Stimulated activated CD4-positive, alpha-beta T cell treated with anti-CD3 and anti-CD28 coated beads, Interleukin-12 subunit alpha, Interleukin-12 subunit beta, amount 100 ng/mL, for 24 hours (primary cell): ENCODE measurements around the gene SARM1.
A peak's percentile ranks its signal among the peaks of the same experiment; 100 is the strongest.

Experiments used
- DNase-seq, 2 experiments: peaks; one replicate each; pipeline ENCODE4 v3.0.0-alpha.2; 2020; ENCODE audit warnings: low read depth in 2 of 2

SARM1 gene

GRCh38 chr17:28395968-28396367 is 24.5 kb downstream of the SARM1 start:
- DNase-seq, result no peak

- no peak for DNase-seq
These were observed 25.2 kb downstream of the SARM1 start for GRCh38 chr17:28396635-28397239.

DNA sequence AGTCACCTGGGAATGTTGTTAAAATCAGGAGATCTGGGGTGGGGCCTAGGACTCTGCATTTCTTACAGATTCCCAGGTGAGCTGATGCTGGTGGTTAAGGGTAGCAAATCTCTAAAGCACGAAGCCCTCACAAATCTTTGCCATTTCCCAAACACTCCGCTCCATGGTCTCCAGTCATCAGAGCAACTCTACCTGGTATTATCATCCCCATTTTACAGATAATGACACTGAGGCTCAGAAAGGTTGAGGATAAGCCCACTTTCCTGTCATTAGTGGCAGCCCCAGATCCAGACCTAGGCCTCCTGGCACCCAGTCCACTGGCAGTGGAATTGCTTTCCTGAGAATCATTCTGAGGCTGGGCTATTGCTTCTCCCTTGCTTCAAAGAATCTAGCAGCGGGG is 25.8 kb downstream of the SARM1 start:
- DNase-seq, result no peak

DNA sequence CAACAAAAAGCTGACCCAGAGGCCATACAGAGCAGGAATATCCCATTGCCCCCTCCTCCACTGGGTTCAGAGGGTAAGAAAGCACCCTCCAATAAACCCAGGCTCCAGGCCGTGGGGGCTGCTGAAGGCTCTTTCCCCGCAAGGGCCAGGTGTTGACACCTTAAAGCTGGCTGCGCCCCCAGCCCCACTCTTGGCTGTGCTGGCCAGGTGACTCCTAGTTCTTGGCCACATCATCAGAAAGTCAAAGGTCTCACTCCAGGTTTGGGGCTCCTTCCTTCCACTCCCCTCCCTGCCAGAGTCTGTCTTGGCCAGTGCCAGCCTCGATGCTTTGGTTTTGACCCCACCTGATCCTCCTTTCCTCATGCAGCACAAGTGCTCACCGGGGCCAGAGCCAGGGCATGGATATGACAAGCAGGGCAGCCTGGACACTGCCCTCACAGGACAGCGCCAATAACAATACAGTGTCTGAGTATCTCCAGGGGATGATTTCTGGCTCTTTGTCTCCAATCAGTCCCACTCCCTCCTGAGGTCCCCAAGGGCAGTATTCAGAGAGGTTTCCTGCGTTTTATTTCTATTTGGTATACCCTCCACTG is 26.3 kb downstream of the SARM1 start:
- no peak for DNase-seq

- DNase-seq, result no peak
These were observed 26.9 kb downstream of the SARM1 start for GRCh38 chr17:28398280-28398981.

DNA sequence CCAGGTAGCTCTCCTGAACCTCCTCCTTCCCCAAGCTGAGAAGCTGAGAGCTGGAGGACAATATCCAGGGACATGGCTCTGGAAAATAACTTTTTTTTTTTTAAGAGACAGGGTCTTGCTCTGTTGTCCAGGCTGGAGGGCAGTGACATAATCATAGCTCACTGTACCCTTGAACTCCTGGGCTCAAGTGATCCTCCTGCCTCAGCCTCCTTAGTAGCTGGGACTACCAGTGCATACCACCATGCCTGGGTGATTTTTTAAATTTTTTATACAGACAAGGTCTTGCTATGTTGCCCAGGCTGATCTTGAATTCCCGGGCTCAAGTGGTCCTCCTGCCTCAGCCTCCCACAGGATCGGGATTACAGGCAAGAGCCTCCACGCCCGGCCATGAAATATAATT is 28.3 kb downstream of the SARM1 start:
- no peak for DNase-seq

DNA sequence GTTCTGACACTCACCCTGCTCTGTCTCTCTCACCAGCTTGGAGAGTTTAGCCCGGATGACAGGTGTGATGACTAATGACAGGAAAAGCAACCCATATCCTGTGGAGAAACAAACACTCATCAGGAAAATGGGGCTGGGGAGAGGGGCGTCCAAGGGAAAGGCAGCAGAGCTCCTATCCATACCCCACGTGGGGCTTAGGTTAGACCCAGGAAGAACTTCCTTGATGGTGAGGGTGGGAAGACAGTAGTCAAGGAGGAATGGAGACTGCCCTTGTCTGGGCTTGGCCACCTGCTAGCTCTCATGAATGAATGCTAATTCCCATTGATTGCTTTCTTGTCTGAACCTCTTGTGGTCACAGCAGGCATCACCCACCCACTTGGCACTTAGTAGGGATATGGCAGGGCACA is 30.7 kb downstream of the SARM1 start:
- no peak for DNase-seq

DNA sequence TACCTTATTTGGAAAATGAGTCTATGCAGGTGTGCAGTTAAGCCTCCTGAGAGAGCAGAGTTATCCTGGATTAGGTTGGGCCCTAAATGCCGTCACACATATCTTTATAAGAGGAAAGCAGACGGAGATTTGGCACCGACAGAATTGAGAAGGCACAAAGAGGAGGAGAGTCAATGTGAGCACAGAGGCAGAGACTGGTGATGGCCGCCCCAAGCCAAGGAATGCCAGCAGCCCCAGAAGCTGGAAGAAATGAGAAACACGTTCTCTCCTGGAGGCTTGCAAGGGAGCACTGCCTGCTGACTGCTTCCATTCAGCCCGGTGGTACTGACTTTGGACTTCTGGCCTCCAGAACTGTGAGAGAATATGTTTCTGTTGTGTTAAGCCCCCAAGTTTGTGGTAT is 31.4 kb downstream of the SARM1 start:
- no peak for DNase-seq

- no peak for DNase-seq
These were observed 32.5 kb downstream of the SARM1 start for GRCh38 chr17:28404007-28404406.

- no peak for DNase-seq
These were observed 32.9 kb downstream of the SARM1 start for GRCh38 chr17:28404461-28404811.

- DNase-seq, result no peak
These were observed 33.5 kb downstream of the SARM1 start for GRCh38 chr17:28404812-28405570.

DNA sequence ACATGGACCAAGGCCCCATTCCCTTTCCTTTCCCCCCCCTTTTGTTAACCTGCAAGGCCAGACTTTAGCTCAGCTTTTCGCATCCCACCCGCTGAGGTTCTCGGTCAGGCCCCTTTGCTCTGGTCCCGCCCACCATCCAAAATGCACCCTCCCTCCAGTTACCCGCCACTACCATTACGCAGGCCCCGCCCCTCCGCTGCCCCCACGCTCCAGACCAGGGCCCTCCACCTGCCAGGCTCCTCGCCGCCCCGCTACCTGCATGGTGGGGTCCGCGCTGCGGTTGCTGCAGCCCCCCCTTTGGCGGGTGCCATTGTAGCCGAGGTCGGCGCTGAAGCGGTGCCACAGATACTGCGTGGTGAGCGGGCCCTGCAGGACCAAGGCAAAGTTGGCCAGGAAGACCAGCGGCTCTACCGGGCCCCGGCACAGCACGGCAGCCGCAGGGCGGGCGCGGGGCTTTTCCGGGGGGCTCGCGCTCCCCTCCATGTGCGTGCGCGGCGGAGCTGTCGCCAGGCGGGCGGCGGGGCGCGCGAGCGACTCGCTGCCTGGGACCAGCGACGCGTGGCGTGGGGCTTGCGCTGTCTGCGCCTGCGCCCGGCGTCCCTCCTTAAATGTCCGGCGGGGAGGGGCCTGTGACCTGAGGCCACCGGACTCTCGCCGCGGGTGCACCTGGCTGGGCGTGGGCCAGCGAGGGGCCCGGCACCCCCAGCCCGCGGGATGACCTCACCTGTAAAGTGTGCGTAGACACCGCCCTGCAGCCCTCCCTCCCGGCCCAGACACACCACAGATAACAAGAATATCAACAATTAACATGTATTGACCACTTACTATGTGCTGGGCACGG is 34.4 kb downstream of the SARM1 start, which contains the start of gene SLC46A1:
SLC46A1 (minus strand) TSS at position 581 of the 841 bp plus-strand sequence; CDS start at position 483, 98 bp downstream.
- peak in 1 of 2 experiments; percentile 70 for DNase-seq

GRCh38 chr17:28406473-28406814 is 35.0 kb downstream of the SARM1 start:
- no peak for DNase-seq

GRCh38 chr17:28407130-28407973 is 35.9 kb downstream of the SARM1 start:
- no peak for DNase-seq

DNA sequence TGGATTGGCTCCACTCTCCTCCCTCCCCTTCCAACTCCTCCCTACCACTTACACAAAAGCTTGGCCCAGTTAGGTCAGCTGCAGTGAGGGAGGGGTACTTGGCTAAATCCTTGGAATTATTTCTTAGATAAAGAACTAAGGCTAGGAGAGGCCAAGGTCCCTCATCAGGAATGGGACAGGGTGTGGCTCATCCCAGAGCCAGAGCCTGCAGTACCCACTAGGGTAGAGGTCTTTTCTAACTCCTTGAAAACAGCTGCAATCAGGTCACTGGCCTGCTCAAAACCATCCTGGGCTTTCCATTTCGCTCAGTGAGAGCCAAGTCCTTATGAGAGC is 36.4 kb downstream of the SARM1 start:
- DNase-seq, result no peak

DNA sequence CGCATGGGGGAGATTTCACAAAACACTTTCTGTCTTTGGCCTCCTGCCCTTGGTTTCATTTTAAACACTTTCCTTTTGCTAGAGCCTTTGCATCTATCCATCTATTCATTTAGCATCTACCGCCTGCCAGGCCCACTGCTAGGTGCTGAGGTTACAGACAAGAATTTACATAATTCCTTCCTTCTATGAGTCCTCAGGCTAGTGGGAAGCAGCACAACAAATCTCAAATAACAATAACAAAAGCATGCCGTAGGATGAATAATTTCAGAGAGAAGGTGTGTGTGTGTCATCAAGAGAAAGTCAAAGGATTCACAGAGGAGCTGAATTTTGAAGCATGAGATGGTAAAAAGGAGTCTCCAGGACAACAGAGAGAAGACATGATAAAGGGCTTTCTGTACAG is 40.6 kb downstream of the SARM1 start:
- DNase-seq, result no peak

- DNase-seq, result no peak
These were observed 42.3 kb downstream of the SARM1 start for GRCh38 chr17:28413804-28414203.

DNA sequence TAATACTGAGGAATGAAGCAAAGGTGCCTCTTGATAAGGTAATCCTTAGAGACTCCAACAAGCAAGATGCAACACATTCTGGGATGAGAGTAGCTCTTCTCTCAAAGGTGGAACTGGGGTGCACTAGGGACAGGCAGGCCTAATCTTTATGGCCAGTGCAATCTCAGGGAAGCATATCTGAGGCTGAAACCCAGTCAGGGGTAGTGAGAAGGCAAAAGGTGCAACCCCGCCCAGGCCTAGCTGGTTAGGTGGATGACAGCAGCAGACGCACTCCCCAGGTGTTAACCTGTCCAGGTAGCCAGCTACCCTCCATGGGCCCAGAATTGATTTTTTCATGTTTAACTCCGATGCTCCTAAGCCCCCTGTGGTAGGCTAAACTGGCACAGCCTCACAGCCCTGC is 44.4 kb downstream of the SARM1 start:
- no peak for DNase-seq

DNA sequence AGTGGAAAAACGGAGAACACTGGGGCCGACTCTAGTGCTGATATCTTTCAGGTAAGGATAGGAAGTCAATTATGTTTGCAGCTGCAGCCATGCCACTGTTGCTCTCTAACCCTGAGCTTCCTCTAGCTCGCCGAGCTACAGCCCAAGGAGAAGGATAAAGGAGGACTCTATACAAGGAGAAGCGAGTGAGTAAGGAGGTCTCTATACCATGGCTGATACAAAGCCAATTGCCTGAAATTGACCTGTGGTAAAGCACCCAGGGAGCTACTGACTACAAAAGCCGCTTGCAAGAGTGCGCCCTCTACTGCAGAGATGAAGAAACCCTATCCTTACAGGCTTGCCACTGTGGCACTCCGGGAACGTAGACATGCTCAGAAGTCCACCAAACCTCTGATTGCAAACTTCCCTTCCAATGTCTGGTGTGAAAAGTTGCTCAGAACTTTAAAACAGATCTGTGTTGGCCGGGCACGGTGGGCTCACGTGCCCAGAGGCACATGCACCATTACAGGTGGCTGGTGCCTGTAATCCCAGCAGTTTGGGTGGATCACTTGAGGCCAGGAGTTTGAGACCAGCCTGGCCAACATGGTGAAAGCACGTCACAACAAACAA is 45.3 kb downstream of the SARM1 start:
- peak; percentile 24 to 48 for DNase-seq

GRCh38 chr17:28421787-28422305 is 50.4 kb downstream of the SARM1 start:
- DNase-seq, result no peak
